ENCODE measurements around the gene SPATA3. TPM values are rescaled to one million over a fixed set of nuclear protein-coding genes. Genes with fewer than 3 reads are reported as not detected.

Gene SPATA3
- total RNA-seq, 2 experiments from 2014 or later = not detected

GRCh38 chr2:230987137-230988020 lies 8.5 kb upstream of the SPATA3 start:
- H3K27ac Mint-ChIP-seq = peak overlapping the region; percentile 73
- H3K4me3 Mint-ChIP-seq = peak overlapping the region; percentile 71
- H3K27me3 Mint-ChIP-seq = peaks cover 17% of the 10 kb centered on the region
- POLR2A ChIA-PET = interaction anchor here (0.6 to 1.3 kb wide), 6 partner anchors 40 to 156 kb away, joined by 3 to 5 read pairs (median 3); partner anchors contain the start of gene GPR55
- H3K36me3 Mint-ChIP-seq = no peaks in the 10 kb centered on the region
- DNase-seq = peak; percentile 92
- ATAC-seq (ENCODE audit: low read depth) = peak; percentile 52
- peaks cover 31% of the 10 kb centered on the region for H3K4me1 Mint-ChIP-seq
- no peaks in the 10 kb centered on the region for H3K9me3 Mint-ChIP-seq

GRCh38 chr2:230989731-230990130 lies 6.2 kb upstream of the SPATA3 start:
- POLR2A ChIA-PET = interaction anchor here (1.5 kb wide), 1 partner anchor 43 kb away, joined by 3 read pairs; no protein-coding TSS in a partner anchor
- DNase-seq (no peak), ATAC-seq (ENCODE audit: low read depth) (no peak)
- H3K27me3 Mint-ChIP-seq = peaks cover 29% of the 10 kb centered on the region
- no peaks in the 10 kb centered on the region for H3K9me3 Mint-ChIP-seq
- H3K36me3 Mint-ChIP-seq = no peaks in the 10 kb centered on the region
- H3K4me3 Mint-ChIP-seq = no peak overlapping the region
- H3K4me1 Mint-ChIP-seq = peaks cover 15% of the 10 kb centered on the region
- H3K27ac Mint-ChIP-seq = no peak overlapping the region

GRCh38 chr2:230990131-230990898 lies 5.6 kb upstream of the SPATA3 start:
- Mint-ChIP-seq H3K4me3 (no peak overlapping the region), H3K9me3 (no peaks in the 10 kb centered on the region), H3K27ac (no peak overlapping the region), H3K36me3 (no peaks in the 10 kb centered on the region), H3K4me1 (peaks cover 12% of the 10 kb centered on the region), H3K27me3 (peaks cover 29% of the 10 kb centered on the region)
- DNase-seq (no peak), ATAC-seq (ENCODE audit: low read depth) (no peak)
- POLR2A ChIA-PET = interaction anchor here (1.5 kb wide), 1 partner anchor 44 kb away, joined by 3 read pairs; no protein-coding TSS in a partner anchor

- Mint-ChIP-seq H3K36me3 (no peaks in the 10 kb centered on the region), H3K4me3 (no peak overlapping the region), H3K9me3 (no peaks in the 10 kb centered on the region), H3K4me1 (peaks cover 8% of the 10 kb centered on the region), H3K27ac (no peak overlapping the region), H3K27me3 (peaks cover 29% of the 10 kb centered on the region)
- POLR2A ChIA-PET = no interaction called here
- ATAC-seq (ENCODE audit: low read depth) = no peak
- no peak for DNase-seq
These were observed 5.1 kb upstream of the SPATA3 start for GRCh38 chr2:230990899-230991150.

- H3K27ac Mint-ChIP-seq = no peak overlapping the region
- DNase-seq = no peak
- H3K4me1 Mint-ChIP-seq = peaks cover 5% of the 10 kb centered on the region
- ATAC-seq (ENCODE audit: low read depth) = no peak
- H3K9me3 Mint-ChIP-seq = no peaks in the 10 kb centered on the region
- H3K4me3 Mint-ChIP-seq = no peak overlapping the region
- POLR2A ChIA-PET = interaction anchor here (1.3 kb wide), 1 partner anchor 66 kb away, joined by 3 read pairs; no protein-coding TSS in a partner anchor
- H3K27me3 Mint-ChIP-seq = peaks cover 33% of the 10 kb centered on the region
- no peaks in the 10 kb centered on the region for H3K36me3 Mint-ChIP-seq
These were observed 4.3 kb upstream of the SPATA3 start for GRCh38 chr2:230991598-230991997.

- H3K4me3 Mint-ChIP-seq = no peak overlapping the region
- ATAC-seq (ENCODE audit: low read depth) (no peak), DNase-seq (no peak)
- peaks cover 46% of the 10 kb centered on the region for H3K27me3 Mint-ChIP-seq
- no peak overlapping the region for H3K27ac Mint-ChIP-seq
- H3K9me3 Mint-ChIP-seq = peaks cover 1% of the 10 kb centered on the region
- POLR2A ChIA-PET = no interaction called here
- H3K36me3 Mint-ChIP-seq = no peaks in the 10 kb centered on the region
- H3K4me1 Mint-ChIP-seq = no peaks in the 10 kb centered on the region
These were observed 740 bp downstream of the SPATA3 start for GRCh38 chr2:230996661-230997060.

- POLR2A ChIA-PET = no interaction called here
- no peaks in the 10 kb centered on the region for H3K36me3 Mint-ChIP-seq
- peaks cover 45% of the 10 kb centered on the region for H3K27me3 Mint-ChIP-seq
- ATAC-seq (ENCODE audit: low read depth) = no peak
- H3K27ac Mint-ChIP-seq = no peak overlapping the region
- H3K9me3 Mint-ChIP-seq = peaks cover 1% of the 10 kb centered on the region
- H3K4me1 Mint-ChIP-seq = no peaks in the 10 kb centered on the region
- no peak for DNase-seq
- H3K4me3 Mint-ChIP-seq = no peak overlapping the region
These were observed 3.0 kb downstream of the SPATA3 start for GRCh38 chr2:230998882-230999281.

GRCh38 chr2:230999477-230999876 lies 3.6 kb downstream of the SPATA3 start:
- Mint-ChIP-seq H3K27me3 (peaks cover 43% of the 10 kb centered on the region), H3K9me3 (peaks cover 1% of the 10 kb centered on the region)

GRCh38 chr2:231000211-231000904 lies 4.4 kb downstream of the SPATA3 start:
- no peak overlapping the region for H3K27ac Mint-ChIP-seq
- peaks cover under 1% of the 10 kb centered on the region for H3K4me1 Mint-ChIP-seq
- H3K9me3 Mint-ChIP-seq = peaks cover 8% of the 10 kb centered on the region
- POLR2A ChIA-PET = no interaction called here
- H3K36me3 Mint-ChIP-seq = peaks cover 6% of the 10 kb centered on the region
- peaks cover 43% of the 10 kb centered on the region for H3K27me3 Mint-ChIP-seq
- H3K4me3 Mint-ChIP-seq = no peak overlapping the region
- DNase-seq (no peak), ATAC-seq (ENCODE audit: low read depth) (no peak)

More at GRCh38 chr2:230999477-230999876, 3.6 kb downstream of the SPATA3 start:
- Mint-ChIP-seq H3K36me3 (no peaks in the 10 kb centered on the region), H3K4me1 (no peaks in the 10 kb centered on the region), H3K4me3 (no peak overlapping the region), H3K27ac (no peak overlapping the region)
- ATAC-seq (ENCODE audit: low read depth) (no peak), DNase-seq (no peak)
- POLR2A ChIA-PET = no interaction called here

GRCh38 chr2:231001036-231001435 lies 5.1 kb downstream of the SPATA3 start:
- Mint-ChIP-seq H3K27ac (no peak overlapping the region), H3K9me3 (peaks cover 11% of the 10 kb centered on the region), H3K4me1 (peaks cover 2% of the 10 kb centered on the region), H3K36me3 (peaks cover 8% of the 10 kb centered on the region), H3K27me3 (peaks cover 43% of the 10 kb centered on the region), H3K4me3 (no peak overlapping the region)
- POLR2A ChIA-PET = no interaction called here
- DNase-seq (no peak), ATAC-seq (ENCODE audit: low read depth) (no peak)

GRCh38 chr2:231001921-231002320 lies 6.0 kb downstream of the SPATA3 start:
- DNase-seq (no peak), ATAC-seq (ENCODE audit: low read depth) (no peak)
- Mint-ChIP-seq H3K9me3 (peaks cover 11% of the 10 kb centered on the region), H3K4me1 (peaks cover 2% of the 10 kb centered on the region), H3K4me3 (no peak overlapping the region), H3K27ac (no peak overlapping the region), H3K36me3 (peaks cover 8% of the 10 kb centered on the region), H3K27me3 (peaks cover 39% of the 10 kb centered on the region)
- POLR2A ChIA-PET = no interaction called here

GRCh38 chr2:231002641-231003040 lies 6.7 kb downstream of the SPATA3 start:
- Mint-ChIP-seq H3K4me3 (no peak overlapping the region), H3K27me3 (peaks cover 37% of the 10 kb centered on the region), H3K4me1 (peaks cover 2% of the 10 kb centered on the region), H3K36me3 (peaks cover 8% of the 10 kb centered on the region), H3K27ac (no peak overlapping the region), H3K9me3 (peaks cover 9% of the 10 kb centered on the region)
- ATAC-seq (ENCODE audit: low read depth) (no peak), DNase-seq (no peak)
- POLR2A ChIA-PET = no interaction called here

GRCh38 chr2:231003186-231003585 lies 7.3 kb downstream of the SPATA3 start:
- peaks cover 8% of the 10 kb centered on the region for H3K36me3 Mint-ChIP-seq
- POLR2A ChIA-PET = no interaction called here
- peaks cover 2% of the 10 kb centered on the region for H3K4me1 Mint-ChIP-seq
- no peak overlapping the region for H3K27ac Mint-ChIP-seq
- no peak for DNase-seq
- no peak overlapping the region for H3K4me3 Mint-ChIP-seq
- H3K9me3 Mint-ChIP-seq = peaks cover 9% of the 10 kb centered on the region
- peaks cover 37% of the 10 kb centered on the region for H3K27me3 Mint-ChIP-seq
- no peak for ATAC-seq (ENCODE audit: low read depth)
